ENCODE results near the gene ADARB2. TPM values are rescaled to one million over a fixed set of nuclear protein-coding genes. Genes with fewer than 3 reads are reported as not detected.

Gene ADARB2
- total and polyA plus RNA-seq, 2 experiments from 2014 or later, result 2.0 to 5.0 TPM

DNA sequence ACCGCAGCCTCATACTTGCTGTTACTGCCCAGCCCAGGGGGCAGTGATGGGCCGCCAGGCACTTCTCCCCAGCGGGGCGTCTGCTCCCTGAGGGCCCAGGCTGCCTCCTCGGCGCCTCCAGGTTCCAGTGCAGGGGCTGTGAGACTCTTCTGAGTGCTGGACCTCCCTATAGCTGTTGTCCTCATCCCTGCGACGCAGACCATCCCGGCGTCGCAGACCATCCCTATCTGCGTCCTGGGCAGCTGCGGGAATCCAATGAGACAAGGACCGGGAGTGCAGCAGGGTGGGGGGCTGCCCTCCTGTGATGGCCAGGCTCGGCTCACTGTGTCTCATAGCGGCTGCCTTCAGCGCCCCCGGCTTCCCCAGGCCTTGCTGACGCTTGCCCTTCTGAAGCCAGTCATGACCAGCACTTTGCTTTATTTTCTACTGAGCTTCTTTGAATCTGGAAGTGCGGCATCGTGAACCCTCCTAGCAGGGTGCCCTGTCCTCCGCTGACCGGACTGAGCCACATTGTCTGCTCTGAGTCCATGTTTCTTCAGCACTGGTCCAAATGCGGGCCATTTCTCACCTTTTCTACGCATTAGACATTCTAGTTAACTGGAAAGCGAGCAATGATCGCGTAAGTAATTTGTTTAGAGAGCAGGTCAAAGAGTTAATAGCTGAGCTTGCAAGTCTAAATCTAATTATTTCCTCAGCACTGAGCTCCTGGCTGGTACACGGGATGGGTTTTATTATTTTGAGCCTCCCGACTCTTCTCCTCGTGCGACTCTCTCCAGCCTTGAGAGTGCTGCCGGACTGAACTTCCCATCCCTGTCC is 341.6 kb downstream of the ADARB2 start:
- no peaks in the 10 kb centered on the region for H3K9me2 ChIP-seq (ENCODE audit: insufficient read depth)
- H3K27me3 ChIP-seq (ENCODE audit: insufficient read depth), result no peaks in the 10 kb centered on the region
- H3K27ac ChIP-seq (ENCODE audit: low read depth), result no peak overlapping the region
- peaks cover 15% of the 10 kb centered on the region for H3K4me1 Mint-ChIP-seq
- no peak for DNase-seq (ENCODE audit: low spot score)
- H3K4me2 ChIP-seq, result no peak overlapping the region
- peaks cover 2% of the 10 kb centered on the region; the same call in 1 of the 2 replicates for H3K4me1 ChIP-seq (ENCODE audit: insufficient read depth)
- peaks cover 4% of the 10 kb centered on the region for H3K27me3 Mint-ChIP-seq (ENCODE audit: insufficient read depth, low read depth, poor library complexity)
- no peaks in the 10 kb centered on the region for H3K9me3 Mint-ChIP-seq
- H3K36me3 Mint-ChIP-seq (ENCODE audit: low read depth), result no peaks in the 10 kb centered on the region
- H2AFZ ChIP-seq, result no peak overlapping the region
- H3K79me2 ChIP-seq (replicated peaks; ENCODE audit: insufficient read depth), result no peaks in the 10 kb centered on the region
- no peaks in the 10 kb centered on the region for H3K36me3 ChIP-seq (ENCODE audit: insufficient read depth)
- ATAC-seq, result no peak; the same call in 1 of the 3 replicates
- H3K4me3 Mint-ChIP-seq, result no peak overlapping the region
- H4K20me1 ChIP-seq (replicated peaks; ENCODE audit: insufficient read depth), result no peaks in the 10 kb centered on the region
- no peak overlapping the region for H3K4me3 ChIP-seq
- H3F3A ChIP-seq (replicated peaks; ENCODE audit: low read depth), result no peaks in the 10 kb centered on the region
- TF ChIP-seq EZH2phosphoT487 (IDR thresholded peaks at IDR 0.05; ENCODE audit: unreplicated experiment) (no peak), JUNB (IDR thresholded peaks at IDR 0.05; ENCODE audit: unreplicated experiment) (no peak), STAT1 (IDR thresholded peaks at IDR 0.05; ENCODE audit: unreplicated experiment) (no peak), CREB1 (CRISPR knock-in tag; IDR thresholded peaks at IDR 0.05; ENCODE audit: low read depth) (no peak), EZH2 (IDR thresholded peaks at IDR 0.05; ENCODE audit: low read depth, unreplicated experiment) (no peak), POLR2AphosphoS5 (IDR thresholded peaks at IDR 0.05; ENCODE audit: low read depth) (no peak), NANOG (IDR thresholded peaks at IDR 0.05; ENCODE audit: borderline replicate concordance) (no peak), ZNF331 (CRISPR knock-in tag; IDR thresholded peaks at IDR 0.05; ENCODE audit: low read depth) (no peak)
- TF ChIP-seq, protein P1, sequence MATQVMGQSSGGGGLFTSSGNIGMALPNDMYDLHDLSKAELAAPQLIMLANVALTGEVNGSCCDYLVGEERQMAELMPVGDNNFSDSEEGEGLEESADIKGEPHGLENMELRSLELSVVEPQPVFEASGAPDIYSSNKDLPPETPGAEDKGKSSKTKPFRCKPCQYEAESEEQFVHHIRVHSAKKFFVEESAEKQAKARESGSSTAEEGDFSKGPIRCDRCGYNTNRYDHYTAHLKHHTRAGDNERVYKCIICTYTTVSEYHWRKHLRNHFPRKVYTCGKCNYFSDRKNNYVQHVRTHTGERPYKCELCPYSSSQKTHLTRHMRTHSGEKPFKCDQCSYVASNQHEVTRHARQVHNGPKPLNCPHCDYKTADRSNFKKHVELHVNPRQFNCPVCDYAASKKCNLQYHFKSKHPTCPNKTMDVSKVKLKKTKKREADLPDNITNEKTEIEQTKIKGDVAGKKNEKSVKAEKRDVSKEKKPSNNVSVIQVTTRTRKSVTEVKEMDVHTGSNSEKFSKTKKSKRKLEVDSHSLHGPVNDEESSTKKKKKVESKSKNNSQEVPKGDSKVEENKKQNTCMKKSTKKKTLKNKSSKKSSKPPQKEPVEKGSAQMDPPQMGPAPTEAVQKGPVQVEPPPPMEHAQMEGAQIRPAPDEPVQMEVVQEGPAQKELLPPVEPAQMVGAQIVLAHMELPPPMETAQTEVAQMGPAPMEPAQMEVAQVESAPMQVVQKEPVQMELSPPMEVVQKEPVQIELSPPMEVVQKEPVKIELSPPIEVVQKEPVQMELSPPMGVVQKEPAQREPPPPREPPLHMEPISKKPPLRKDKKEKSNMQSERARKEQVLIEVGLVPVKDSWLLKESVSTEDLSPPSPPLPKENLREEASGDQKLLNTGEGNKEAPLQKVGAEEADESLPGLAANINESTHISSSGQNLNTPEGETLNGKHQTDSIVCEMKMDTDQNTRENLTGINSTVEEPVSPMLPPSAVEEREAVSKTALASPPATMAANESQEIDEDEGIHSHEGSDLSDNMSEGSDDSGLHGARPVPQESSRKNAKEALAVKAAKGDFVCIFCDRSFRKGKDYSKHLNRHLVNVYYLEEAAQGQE (IDR thresholded peaks at IDR 0.05; ENCODE audit: unreplicated experiment), result no peak
- TF ChIP-seq, protein P2, sequence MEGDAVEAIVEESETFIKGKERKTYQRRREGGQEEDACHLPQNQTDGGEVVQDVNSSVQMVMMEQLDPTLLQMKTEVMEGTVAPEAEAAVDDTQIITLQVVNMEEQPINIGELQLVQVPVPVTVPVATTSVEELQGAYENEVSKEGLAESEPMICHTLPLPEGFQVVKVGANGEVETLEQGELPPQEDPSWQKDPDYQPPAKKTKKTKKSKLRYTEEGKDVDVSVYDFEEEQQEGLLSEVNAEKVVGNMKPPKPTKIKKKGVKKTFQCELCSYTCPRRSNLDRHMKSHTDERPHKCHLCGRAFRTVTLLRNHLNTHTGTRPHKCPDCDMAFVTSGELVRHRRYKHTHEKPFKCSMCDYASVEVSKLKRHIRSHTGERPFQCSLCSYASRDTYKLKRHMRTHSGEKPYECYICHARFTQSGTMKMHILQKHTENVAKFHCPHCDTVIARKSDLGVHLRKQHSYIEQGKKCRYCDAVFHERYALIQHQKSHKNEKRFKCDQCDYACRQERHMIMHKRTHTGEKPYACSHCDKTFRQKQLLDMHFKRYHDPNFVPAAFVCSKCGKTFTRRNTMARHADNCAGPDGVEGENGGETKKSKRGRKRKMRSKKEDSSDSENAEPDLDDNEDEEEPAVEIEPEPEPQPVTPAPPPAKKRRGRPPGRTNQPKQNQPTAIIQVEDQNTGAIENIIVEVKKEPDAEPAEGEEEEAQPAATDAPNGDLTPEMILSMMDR (conservative IDR thresholded peaks at IDR 0.05; ENCODE audit: low read depth in 2 of 2), result no peak
- TF ChIP-seq, protein P3, sequence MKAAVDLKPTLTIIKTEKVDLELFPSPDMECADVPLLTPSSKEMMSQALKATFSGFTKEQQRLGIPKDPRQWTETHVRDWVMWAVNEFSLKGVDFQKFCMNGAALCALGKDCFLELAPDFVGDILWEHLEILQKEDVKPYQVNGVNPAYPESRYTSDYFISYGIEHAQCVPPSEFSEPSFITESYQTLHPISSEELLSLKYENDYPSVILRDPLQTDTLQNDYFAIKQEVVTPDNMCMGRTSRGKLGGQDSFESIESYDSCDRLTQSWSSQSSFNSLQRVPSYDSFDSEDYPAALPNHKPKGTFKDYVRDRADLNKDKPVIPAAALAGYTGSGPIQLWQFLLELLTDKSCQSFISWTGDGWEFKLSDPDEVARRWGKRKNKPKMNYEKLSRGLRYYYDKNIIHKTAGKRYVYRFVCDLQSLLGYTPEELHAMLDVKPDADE (IDR thresholded peaks at IDR 0.05), result no peak
- no peak overlapping the region for H3K27ac Mint-ChIP-seq
